D721Med (cell line): ENCODE data around the gene CCDC85C.

Experiments
- DNase-seq: peaks from one replicate; pipeline ENCODE4 v3.0.0; 2011; ENCODE audit warnings: low spot score; ENCODE audit not compliant: insufficient read length
- FAIRE-seq: peaks from 2 replicates; lab custom pipeline; 2011; peaks lifted over from hg19 to GRCh38; lab: Jason Lieb, UNC
- TF ChIP-seq, protein P1 (sequence below): IDR thresholded peaks from 2 replicates; pipeline ENCODE4 v1.5.1; 2012; ENCODE audit warnings: mild to moderate bottlenecking, control low read depth; ENCODE audit not compliant: insufficient read depth; ENCODE audit errors: missing control alignments

Gene CCDC85C

DNA sequence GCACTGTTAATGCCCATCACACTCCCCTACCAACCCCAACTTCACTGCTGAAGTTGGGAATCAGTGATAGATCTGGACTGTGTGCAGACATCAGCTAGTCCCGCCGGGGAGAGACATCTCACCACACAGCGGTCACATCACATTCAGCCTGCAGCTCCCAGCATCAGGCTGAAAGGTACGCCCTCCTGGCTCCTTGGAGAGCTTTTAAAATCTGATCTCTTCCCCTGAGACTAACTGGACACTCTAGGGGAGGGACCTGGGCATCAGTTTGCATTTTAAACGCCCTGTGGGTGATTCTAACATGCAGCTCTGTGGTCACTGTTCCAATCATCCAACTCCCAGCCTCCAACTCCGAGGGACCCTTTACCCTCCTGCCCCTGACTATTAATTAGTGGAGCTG lies 58.4 kb downstream of the CCDC85C start:
- FAIRE-seq (no peak), DNase-seq (no peak)
- TF ChIP-seq, protein P1, sequence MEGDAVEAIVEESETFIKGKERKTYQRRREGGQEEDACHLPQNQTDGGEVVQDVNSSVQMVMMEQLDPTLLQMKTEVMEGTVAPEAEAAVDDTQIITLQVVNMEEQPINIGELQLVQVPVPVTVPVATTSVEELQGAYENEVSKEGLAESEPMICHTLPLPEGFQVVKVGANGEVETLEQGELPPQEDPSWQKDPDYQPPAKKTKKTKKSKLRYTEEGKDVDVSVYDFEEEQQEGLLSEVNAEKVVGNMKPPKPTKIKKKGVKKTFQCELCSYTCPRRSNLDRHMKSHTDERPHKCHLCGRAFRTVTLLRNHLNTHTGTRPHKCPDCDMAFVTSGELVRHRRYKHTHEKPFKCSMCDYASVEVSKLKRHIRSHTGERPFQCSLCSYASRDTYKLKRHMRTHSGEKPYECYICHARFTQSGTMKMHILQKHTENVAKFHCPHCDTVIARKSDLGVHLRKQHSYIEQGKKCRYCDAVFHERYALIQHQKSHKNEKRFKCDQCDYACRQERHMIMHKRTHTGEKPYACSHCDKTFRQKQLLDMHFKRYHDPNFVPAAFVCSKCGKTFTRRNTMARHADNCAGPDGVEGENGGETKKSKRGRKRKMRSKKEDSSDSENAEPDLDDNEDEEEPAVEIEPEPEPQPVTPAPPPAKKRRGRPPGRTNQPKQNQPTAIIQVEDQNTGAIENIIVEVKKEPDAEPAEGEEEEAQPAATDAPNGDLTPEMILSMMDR: no peak

GRCh38 chr14:99544991-99545390 lies 59.0 kb downstream of the CCDC85C start:
- TF ChIP-seq, protein P1: no peak
- FAIRE-seq: no peak

DNA sequence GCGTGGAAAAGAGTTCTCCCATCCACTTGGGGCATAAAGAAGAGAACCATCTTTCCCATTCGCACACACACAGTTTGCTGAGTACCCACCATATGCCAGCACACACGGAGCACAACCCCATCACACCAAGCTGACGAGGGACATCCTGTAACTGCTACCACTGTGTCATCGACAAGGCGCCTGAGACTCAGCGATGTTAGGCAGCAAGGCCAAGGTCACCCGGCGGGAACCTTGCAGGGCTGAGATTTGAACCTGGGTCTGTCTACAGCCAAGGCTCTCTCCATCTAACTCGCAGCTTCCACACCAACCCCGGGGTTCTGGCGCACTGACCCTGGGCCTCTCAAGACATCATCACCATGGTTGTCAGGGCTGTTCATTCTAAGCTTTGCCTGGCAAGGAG lies 60.0 kb downstream of the CCDC85C start:
- FAIRE-seq: no peak
- DNase-seq: no peak
- TF ChIP-seq, protein P1: no peak

More at GRCh38 chr14:99544991-99545390, 59.0 kb downstream of the CCDC85C start:
- no peak for DNase-seq

DNA sequence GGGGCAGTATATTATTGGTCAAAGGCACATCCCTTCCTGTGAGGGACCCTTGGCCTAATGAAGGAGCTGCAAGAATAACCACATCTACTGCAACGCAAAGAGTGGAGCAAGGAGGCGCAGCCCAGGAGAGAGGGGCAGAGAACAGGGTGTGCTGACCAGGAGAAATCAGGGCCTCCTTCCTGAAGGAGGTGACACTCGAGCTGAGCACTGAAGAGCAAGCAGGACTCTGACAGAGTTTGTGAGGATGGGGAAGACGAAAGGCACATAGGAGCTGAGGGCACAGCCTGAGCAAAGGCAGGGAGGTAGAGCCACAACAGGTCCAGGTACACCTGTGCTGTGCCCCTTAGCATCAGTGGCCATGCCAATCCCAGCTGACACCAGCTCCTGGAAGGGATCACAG lies 60.6 kb downstream of the CCDC85C start:
- TF ChIP-seq, protein P1: no peak

DNA sequence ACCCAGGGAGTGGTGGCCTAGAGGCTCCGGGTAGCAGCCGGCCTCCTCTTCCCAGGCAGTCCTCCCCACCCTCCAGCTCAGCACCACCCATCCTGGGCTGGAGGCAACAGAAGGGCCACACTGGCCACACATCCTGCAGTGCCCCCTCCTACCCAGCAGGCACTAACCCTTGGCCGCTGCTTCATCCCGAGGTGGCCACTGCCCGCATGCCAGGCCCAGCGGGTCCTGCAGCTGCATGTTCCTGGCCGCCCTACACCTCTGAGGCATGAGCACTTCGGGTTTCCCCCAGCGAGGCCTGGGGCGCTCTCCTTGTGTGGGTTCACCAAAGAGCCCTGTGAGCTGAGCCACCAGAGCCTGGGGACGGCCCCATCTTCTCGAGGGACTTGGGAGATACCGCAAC lies 61.4 kb downstream of the CCDC85C start:
- DNase-seq (no peak), FAIRE-seq (no peak)
- TF ChIP-seq, protein P1: no peak

More for the DNA sequence above, 60.6 kb downstream of the CCDC85C start:
- FAIRE-seq (no peak), DNase-seq (no peak)

DNA sequence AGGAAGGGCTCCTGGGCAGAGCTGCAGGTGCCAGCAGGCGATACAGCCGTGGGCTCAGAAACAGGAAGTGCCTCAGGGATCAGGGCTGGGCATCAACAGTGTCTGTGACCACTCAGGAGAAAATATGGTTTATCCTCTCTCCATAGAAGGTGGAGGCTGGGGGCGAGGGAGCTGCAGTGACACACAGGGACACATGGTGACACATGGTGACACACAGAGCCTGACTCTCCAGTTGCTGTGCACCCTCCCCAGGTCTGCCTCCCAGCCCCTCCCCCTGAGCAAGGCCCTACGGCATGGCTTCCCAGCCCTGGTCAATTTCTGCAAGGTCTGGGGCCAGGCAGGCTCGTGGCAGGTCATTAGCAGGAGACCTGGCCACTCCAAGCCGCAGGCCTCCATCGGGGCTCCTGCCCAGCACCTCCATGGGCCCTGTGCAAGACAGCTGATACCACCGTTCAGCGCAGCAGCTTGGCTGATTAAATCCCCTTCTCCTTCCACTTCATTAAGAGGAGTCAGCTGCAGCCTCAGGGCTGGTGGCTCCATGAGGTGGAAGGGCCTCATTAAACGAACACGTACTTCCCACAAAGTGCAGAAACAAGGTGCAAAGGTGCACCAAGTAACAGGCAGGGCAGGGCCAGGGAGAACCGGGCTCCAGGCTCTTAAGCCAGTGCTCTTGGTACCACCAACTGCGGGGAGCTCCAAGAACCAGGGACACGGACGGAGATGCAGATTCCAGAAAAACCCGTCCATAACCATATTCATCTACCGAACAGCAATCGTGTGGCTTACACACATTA lies 62.1 kb downstream of the CCDC85C start:
- FAIRE-seq (no peak), DNase-seq (no peak)

More for the DNA sequence above, 62.1 kb downstream of the CCDC85C start:
- TF ChIP-seq, protein P1: no peak
